CD4-positive, CD25-positive, alpha-beta regulatory T cell (primary cell): ENCODE data around the gene AQR. TPM values are rescaled to one million over a fixed set of nuclear protein-coding genes. Genes with fewer than 3 reads are reported as not detected.
A peak's percentile ranks its signal among the peaks of the same experiment; 100 is the strongest.
"Not testable (repeated sequence)": the region's sequence is repeated elsewhere in the genome, so short reads cannot be mapped to it uniquely, and the experiment has no call there.

Experiments
- ATAC-seq, 2 donors: fragments of 150-1000 bp; cut with Tn5 transposase; one replicate each; pipeline ENCODE4 v1.10.0; 2021; ENCODE audit warnings: low read depth in 2 of 2, moderate number of reproducible peaks in 2 of 2, moderate library complexity in 1 of 2
- DNase-seq, 3 donors: peaks; one replicate each; pipeline versions ENCODE4 v3.0.0 to v3.0.0-alpha.2; 2012 to 2022; ENCODE audit warnings: mixed read lengths in 1 of 3
- H3K27ac ChIP-seq: one replicate; pipeline ENCODE4 v1.7.0; 2013; ENCODE audit warnings: mild to moderate bottlenecking, low read length; ENCODE audit not compliant: insufficient read depth, poor library complexity, severe bottlenecking
- H3K27me3 ChIP-seq: one replicate; pipeline ENCODE4 v1.7.0; 2013; ENCODE audit warnings: low read length; ENCODE audit not compliant: control insufficient read depth, insufficient read depth
- H3K36me3 ChIP-seq: one replicate; pipeline ENCODE4 v1.7.0; 2013; ENCODE audit warnings: mild to moderate bottlenecking, low read length, moderate library complexity; ENCODE audit not compliant: control insufficient read depth, insufficient read depth
- H3K4me1 ChIP-seq: 2 replicates; pipeline ENCODE4 v1.7.0; 2013; ENCODE audit warnings: mild to moderate bottlenecking, low read length; ENCODE audit not compliant: insufficient read depth, control insufficient read depth, poor library complexity, severe bottlenecking
- H3K4me3 ChIP-seq: one replicate; pipeline ENCODE4 v1.7.0; 2013; ENCODE audit warnings: low read depth, mild to moderate bottlenecking, low read length, moderate library complexity
- H3K9me3 ChIP-seq, 2 experiments: 1 replicate in 1 of 2; 2 replicates in 1 of 2; pipeline ENCODE4 v1.7.0; 2013; ENCODE audit warnings: low read length in 2 of 2, mild to moderate bottlenecking in 1 of 2, moderate library complexity in 1 of 2; ENCODE audit not compliant: control insufficient read depth in 2 of 2
- H3K27ac Mint-ChIP-seq, 3 donors: one replicate each; pipeline ENCODE4 v1.8.0; 2020 to 2022; ENCODE audit warnings: mild to moderate bottlenecking in 3 of 3, mixed read lengths in 3 of 3, moderate library complexity in 2 of 3
- H3K27me3 Mint-ChIP-seq: one replicate; pipeline ENCODE4 v1.8.0; 2022; ENCODE audit warnings: mild to moderate bottlenecking, mixed read lengths
- H3K36me3 Mint-ChIP-seq: one replicate; pipeline ENCODE4 v1.8.0; 2020; ENCODE audit warnings: mixed read lengths
- H3K4me1 Mint-ChIP-seq, 4 donors: one replicate each; pipeline ENCODE4 v1.8.0; 2020 to 2022; ENCODE audit warnings: mixed read lengths in 4 of 4, mild to moderate bottlenecking in 1 of 4
- H3K4me3 Mint-ChIP-seq, 4 donors: one replicate each; pipeline ENCODE4 v1.8.0; 2020 to 2022; ENCODE audit warnings: mild to moderate bottlenecking in 4 of 4, mixed read lengths in 4 of 4, moderate library complexity in 3 of 4
- H3K9me3 Mint-ChIP-seq, 7 donors: one replicate each; pipeline ENCODE4 v1.8.0; 2020 to 2022; ENCODE audit warnings: mixed read lengths in 7 of 7, mild to moderate bottlenecking in 3 of 7, moderate library complexity in 2 of 7
- polyA plus RNA-seq, 4 donors: library from polyadenylated mRNA; unstranded; fragments of 300-500 nt; fragmentation: Illumina TruSeq; gene quantifications; one replicate each; pipeline ENCODE4 v1.2.3, GENCODE V29; 2021
- total RNA-seq: library from RNA; stranded (reverse); gene quantifications from one replicate; pipeline ENCODE4 v1.2.3, GENCODE V29; 2022

AQR gene
- total and polyA plus RNA-seq, 5 donors from 2014 or later: 12.6 to 36.6 (median 18.2) TPM

GRCh38 chr15:34984889-34985630, 15.5 kb upstream of the AQR start:
- Mint-ChIP-seq H3K36me3 (peaks cover 12% of the 10 kb centered on the region), H3K27me3 (no peaks in the 10 kb centered on the region), H3K4me3 (peak overlapping the region; percentile 52 to 94 (median 74)), H3K9me3 (no peaks in the 10 kb centered on the region), H3K4me1 (peaks cover 26 to 62% (median 42%) of the 10 kb centered on the region in 4 donors), H3K27ac (peak overlapping the region; percentile 23 to 86 (median 37))
- ATAC-seq (no peak), DNase-seq (peak in 1 of 3 donors; percentile 33)
- H3K4me1 ChIP-seq: peaks cover 44% of the 10 kb centered on the region
- no peaks in the 10 kb centered on the region for H3K27me3 ChIP-seq
- peak overlapping the region; percentile 45 for H3K4me3 ChIP-seq
- H3K36me3 ChIP-seq: peaks cover 28% of the 10 kb centered on the region
- no peaks in the 10 kb centered on the region for H3K9me3 ChIP-seq
- H3K27ac ChIP-seq: no peak overlapping the region

- DNase-seq (no peak), ATAC-seq (no peak)
- Histone ChIP-seq H3K36me3 (peaks cover 11% of the 10 kb centered on the region), H3K27me3 (no peaks in the 10 kb centered on the region), H3K4me3 (no peak overlapping the region), H3K9me3 (no peaks in the 10 kb centered on the region), H3K4me1 (no peaks in the 10 kb centered on the region), H3K27ac (no peak overlapping the region)
- no peak overlapping the region for H3K4me3 Mint-ChIP-seq
- no peaks in the 10 kb centered on the region for H3K27me3 Mint-ChIP-seq
- no peaks in the 10 kb centered on the region for H3K9me3 Mint-ChIP-seq
- H3K36me3 Mint-ChIP-seq: peaks cover 3% of the 10 kb centered on the region
- no peak overlapping the region for H3K27ac Mint-ChIP-seq
- peaks cover 5 to 22% (median 5%) of the 10 kb centered on the region in 4 donors for H3K4me1 Mint-ChIP-seq
Measured at GRCh38 chr15:34976743-34977142, 7.2 kb upstream of the AQR start.

GRCh38 chr15:34976073-34976472, 6.5 kb upstream of the AQR start:
- ATAC-seq (no peak), DNase-seq (no peak)
- Histone ChIP-seq H3K4me3 (no peak overlapping the region), H3K36me3 (peaks cover 4% of the 10 kb centered on the region), H3K27me3 (no peaks in the 10 kb centered on the region), H3K27ac (no peak overlapping the region), H3K4me1 (no peaks in the 10 kb centered on the region), H3K9me3 (no peaks in the 10 kb centered on the region)
- H3K4me3 Mint-ChIP-seq: no peak overlapping the region
- no peaks in the 10 kb centered on the region for H3K36me3 Mint-ChIP-seq
- H3K27ac Mint-ChIP-seq: no peak overlapping the region
- no peaks in the 10 kb centered on the region for H3K27me3 Mint-ChIP-seq
- peaks cover 5 to 16% (median 5%) of the 10 kb centered on the region in 4 donors for H3K4me1 Mint-ChIP-seq
- H3K9me3 Mint-ChIP-seq: no peaks in the 10 kb centered on the region

GRCh38 chr15:34973512-34973911, 4.0 kb upstream of the AQR start:
- no peak for DNase-seq
- peak overlapping the region in 1 of 4 donors; percentile 36 for H3K4me3 Mint-ChIP-seq
- H3K27ac Mint-ChIP-seq: peak overlapping the region; percentile 3 to 76 (median 23)

GRCh38 chr15:34970098-34970643, 629 bp upstream of the AQR start:
- Histone ChIP-seq H3K27ac (peak overlapping the region; percentile 80), H3K4me3 (peak overlapping the region; percentile 97), H3K4me1 (peaks cover 29% of the 10 kb centered on the region)
- H3K9me3 Mint-ChIP-seq, ATAC-seq, H3K9me3 ChIP-seq, H3K27me3 ChIP-seq, H3K27me3 Mint-ChIP-seq, H3K36me3 ChIP-seq, DNase-seq: not testable (repeated sequence)
- peaks cover 11% of the 10 kb centered on the region for H3K36me3 Mint-ChIP-seq
- peak overlapping the region; percentile 96 to 100 (median 98) for H3K4me3 Mint-ChIP-seq
- H3K4me1 Mint-ChIP-seq: peaks cover 23 to 50% (median 39%) of the 10 kb centered on the region in 4 donors
- peak overlapping the region in 2 of 3 donors; percentile 96 to 99 for H3K27ac Mint-ChIP-seq

More at GRCh38 chr15:34973512-34973911, 4.0 kb upstream of the AQR start:
- Mint-ChIP-seq H3K9me3 (peaks cover 0 to under 1% (median 0%) of the 10 kb centered on the region in 7 donors), H3K27me3 (no peaks in the 10 kb centered on the region), H3K36me3 (no peaks in the 10 kb centered on the region), H3K4me1 (peaks cover 13 to 23% (median 21%) of the 10 kb centered on the region in 4 donors)
- no peaks in the 10 kb centered on the region for H3K27me3 ChIP-seq
- H3K36me3 ChIP-seq: peaks cover 3% of the 10 kb centered on the region
- no peaks in the 10 kb centered on the region for H3K9me3 ChIP-seq
- no peak overlapping the region for H3K4me3 ChIP-seq
- peaks cover 14% of the 10 kb centered on the region for H3K4me1 ChIP-seq
- H3K27ac ChIP-seq: no peak overlapping the region
- ATAC-seq: no peak

GRCh38 chr15:34964277-34964676, 5.3 kb downstream of the AQR start:
- H3K9me3 Mint-ChIP-seq: peaks cover 0 to 1% (median 0%) of the 10 kb centered on the region in 7 donors
- H3K4me1 Mint-ChIP-seq: peaks cover 34 to 63% (median 49%) of the 10 kb centered on the region in 4 donors
- no peak overlapping the region for H3K27ac ChIP-seq
- no peak overlapping the region for H3K4me3 Mint-ChIP-seq
- H3K9me3 ChIP-seq: no peaks in the 10 kb centered on the region
- H3K27me3 Mint-ChIP-seq: no peaks in the 10 kb centered on the region
- H3K36me3 ChIP-seq: peaks cover 38% of the 10 kb centered on the region
- peaks cover 34% of the 10 kb centered on the region for H3K36me3 Mint-ChIP-seq
- H3K4me1 ChIP-seq: peaks cover 22% of the 10 kb centered on the region
- no peak for DNase-seq
- H3K27ac Mint-ChIP-seq: peak overlapping the region in 1 of 3 donors; percentile 9
- H3K27me3 ChIP-seq: no peaks in the 10 kb centered on the region
- H3K4me3 ChIP-seq: no peak overlapping the region
- no peak for ATAC-seq

GRCh38 chr15:34953851-34954250, 15.7 kb downstream of the AQR start:
- peaks cover 37% of the 10 kb centered on the region for H3K36me3 ChIP-seq
- no peaks in the 10 kb centered on the region for H3K4me1 ChIP-seq
- no peak for DNase-seq
- H3K9me3 ChIP-seq: no peaks in the 10 kb centered on the region
- Mint-ChIP-seq H3K27me3 (no peaks in the 10 kb centered on the region), H3K9me3 (no peaks in the 10 kb centered on the region), H3K4me1 (peaks cover 16 to 21% (median 19%) of the 10 kb centered on the region in 4 donors), H3K27ac (peak overlapping the region; percentile 38 to 79 (median 54)), H3K4me3 (no peak overlapping the region), H3K36me3 (peaks cover 24% of the 10 kb centered on the region)
- no peak overlapping the region for H3K4me3 ChIP-seq
- no peak overlapping the region for H3K27ac ChIP-seq
- H3K27me3 ChIP-seq: no peaks in the 10 kb centered on the region
- ATAC-seq: no peak
